Measurements from ENCODE around the gene PNKD.
"Not testable (repeated sequence)": the region's sequence is repeated elsewhere in the genome, so short reads cannot be mapped to it uniquely, and the experiment has no call there.

Gene PNKD

GRCh38 chr2:218291318-218292047 lies 21.2 kb downstream of the PNKD start:
- DNase-seq (ENCODE audit: low read depth): no peak

- DNase-seq (ENCODE audit: low read depth): no peak
Measured at GRCh38 chr2:218292048-218293014, 22.0 kb downstream of the PNKD start, which contains the start of gene TMBIM1. TSS of gene TMBIM1 (minus strand) at chr2:218292503. CDS start at chr2:218282141, 10,362 bp downstream.

GRCh38 chr2:218293715-218294429 lies 23.6 kb downstream of the PNKD start:
- no peak for DNase-seq (ENCODE audit: low read depth)

GRCh38 chr2:218294430-218295022 lies 24.2 kb downstream of the PNKD start:
- DNase-seq (ENCODE audit: low read depth): no peak

- no peak for DNase-seq (ENCODE audit: low read depth)
Measured at GRCh38 chr2:218295029-218295428, 24.7 kb downstream of the PNKD start.

GRCh38 chr2:218296200-218296599 lies 25.9 kb downstream of the PNKD start:
- DNase-seq (ENCODE audit: low read depth): no peak

GRCh38 chr2:218296847-218297246 lies 26.5 kb downstream of the PNKD start:
- no peak for DNase-seq (ENCODE audit: low read depth)

GRCh38 chr2:218298314-218298875 lies 28.1 kb downstream of the PNKD start:
- DNase-seq (ENCODE audit: low read depth): no peak

- DNase-seq (ENCODE audit: low read depth): no peak
Measured at GRCh38 chr2:218300141-218300540, 29.8 kb downstream of the PNKD start.

GRCh38 chr2:218301176-218301819 lies 31.0 kb downstream of the PNKD start:
- no peak for DNase-seq (ENCODE audit: low read depth)

GRCh38 chr2:218305383-218305782 lies 35.1 kb downstream of the PNKD start:
- no peak for DNase-seq (ENCODE audit: low read depth)

GRCh38 chr2:218306184-218306920 lies 36.0 kb downstream of the PNKD start:
- no peak for DNase-seq (ENCODE audit: low read depth)

- DNase-seq (ENCODE audit: low read depth): no peak
Measured at GRCh38 chr2:218307415-218308090, 37.2 kb downstream of the PNKD start.

GRCh38 chr2:218310853-218311540 lies 40.7 kb downstream of the PNKD start:
- no peak for DNase-seq (ENCODE audit: low read depth)

GRCh38 chr2:218311541-218312266 lies 41.4 kb downstream of the PNKD start:
- DNase-seq (ENCODE audit: low read depth): not testable (repeated sequence)

GRCh38 chr2:218312267-218312756 lies 42.0 kb downstream of the PNKD start:
- no peak for DNase-seq (ENCODE audit: low read depth)

GRCh38 chr2:218313356-218313755 lies 43.0 kb downstream of the PNKD start:
- no peak for DNase-seq (ENCODE audit: low read depth)

- not testable (repeated sequence) for DNase-seq (ENCODE audit: low read depth)
Measured at GRCh38 chr2:218314764-218315163, 44.4 kb downstream of the PNKD start.

All from GM04504 (cell line).